ENCODE measurements around the gene LYRM4. TPM values are rescaled to one million over a fixed set of nuclear protein-coding genes. Genes with fewer than 3 reads are reported as not detected.

Gene LYRM4
- total and polyA plus RNA-seq, 7 donors = 11.3 to 21.1 (median 16.1) TPM

GRCh38 chr6:5098501-5099270, 162.1 kb downstream of the LYRM4 start:
- WGBS, 3 donors = 88 to 93% (median 91%) methylated on average over 14 of the region's 14 CpGs
- Histone ChIP-seq H3K27ac (no peak overlapping the region), H3K9me3 (no peaks in the 10 kb centered on the region), H3K4me1 (no peaks in the 10 kb centered on the region), H3K27me3 (ENCODE audit: insufficient read depth in 3 of 3, low read length in 2 of 3) (no peaks in the 10 kb centered on the region), H3K36me3 (ENCODE audit: insufficient read depth in 1 of 2, low read depth in 1 of 2) (no peaks in the 10 kb centered on the region), H3K4me3 (no peak overlapping the region)
- TF ChIP-seq CTCF (IDR thresholded peaks at IDR 0.05) = no peak
- peak in 1 of 2 donors; percentile 31 for DNase-seq
- no peak for ATAC-seq
- intact Hi-C loops (cut with DNase I) = no loop called here

GRCh38 chr6:5096482-5096881, 164.3 kb downstream of the LYRM4 start:
- no peaks in the 10 kb centered on the region for H3K4me1 ChIP-seq
- no peak for TF ChIP-seq CTCF (IDR thresholded peaks at IDR 0.05)
- H3K27me3 ChIP-seq (ENCODE audit: insufficient read depth in 3 of 3, low read length in 2 of 3) = peaks cover 0 to 2% (median 0%) of the 10 kb centered on the region in 3 donors
- DNase-seq = no peak
- H3K27ac ChIP-seq = no peak overlapping the region
- intact Hi-C loops (cut with DNase I) = no loop called here
- WGBS, 3 donors = 47 to 58% (median 52%) methylated on average over 2 of the region's 2 CpGs
- no peaks in the 10 kb centered on the region for H3K36me3 ChIP-seq (ENCODE audit: insufficient read depth in 1 of 2, low read depth in 1 of 2)
- peak in 3 of 4 donors; percentile 43 to 83 (median 56) for ATAC-seq
- no peak overlapping the region for H3K4me3 ChIP-seq
- no peaks in the 10 kb centered on the region for H3K9me3 ChIP-seq

- intact Hi-C loops (cut with DNase I) = no loop called here
- Histone ChIP-seq H3K9me3 (no peaks in the 10 kb centered on the region), H3K27ac (no peak overlapping the region), H3K36me3 (ENCODE audit: insufficient read depth in 1 of 2, low read depth in 1 of 2) (no peaks in the 10 kb centered on the region), H3K27me3 (ENCODE audit: insufficient read depth in 3 of 3, low read length in 2 of 3) (peaks cover 0 to 3% (median 2%) of the 10 kb centered on the region in 3 donors), H3K4me1 (no peaks in the 10 kb centered on the region), H3K4me3 (no peak overlapping the region)
- no peak for TF ChIP-seq CTCF (IDR thresholded peaks at IDR 0.05)
- ATAC-seq (no peak), DNase-seq (no peak)
- WGBS, 3 donors = 72 to 83% (median 76%) methylated on average over 3 of the region's 3 CpGs
These were observed 165.5 kb downstream of the LYRM4 start for GRCh38 chr6:5095236-5095635.

GRCh38 chr6:5094327-5094726, 166.4 kb downstream of the LYRM4 start:
- Histone ChIP-seq H3K27me3 (ENCODE audit: insufficient read depth in 3 of 3, low read length in 2 of 3) (peaks cover 0 to 3% (median 2%) of the 10 kb centered on the region in 3 donors), H3K9me3 (no peaks in the 10 kb centered on the region), H3K4me3 (no peak overlapping the region), H3K36me3 (ENCODE audit: insufficient read depth in 1 of 2, low read depth in 1 of 2) (no peaks in the 10 kb centered on the region), H3K27ac (no peak overlapping the region), H3K4me1 (no peaks in the 10 kb centered on the region)
- no peak for TF ChIP-seq CTCF (IDR thresholded peaks at IDR 0.05)
- 62 to 75% (median 74%) methylated on average over 3 of the region's 3 CpGs for WGBS, 3 donors
- intact Hi-C loops (cut with DNase I) = no loop called here
- DNase-seq (no peak), ATAC-seq (peak in 1 of 4 donors; percentile 30)
